Osteocyte (in vitro differentiated cells): ENCODE data around the gene PRRT1. TPM values are rescaled to one million over a fixed set of nuclear protein-coding genes. Genes with fewer than 3 reads are reported as not detected.
"Not testable (repeated sequence)": the region's sequence is repeated elsewhere in the genome, so short reads cannot be mapped to it uniquely, and the experiment has no call there.

Source experiments
- DNase-seq: peaks from one replicate; pipeline ENCODE4 v3.0.0; 2021; ENCODE audit warnings: mixed read lengths; ENCODE audit not compliant: unreplicated experiment; ENCODE audit errors: extremely low spot score
- H3K27ac Mint-ChIP-seq: one replicate; pipeline ENCODE4 v1.8.0; 2021; ENCODE audit warnings: mild to moderate bottlenecking, mixed read lengths; ENCODE audit not compliant: unreplicated experiment
- H3K27me3 Mint-ChIP-seq: one replicate; pipeline ENCODE4 v1.8.0; 2021; ENCODE audit warnings: mixed read lengths; ENCODE audit not compliant: unreplicated experiment
- H3K36me3 Mint-ChIP-seq: one replicate; pipeline ENCODE4 v1.8.0; 2021; ENCODE audit warnings: mixed read lengths; ENCODE audit not compliant: unreplicated experiment
- H3K4me1 Mint-ChIP-seq: one replicate; pipeline ENCODE4 v1.8.0; 2021; ENCODE audit warnings: mixed read lengths; ENCODE audit not compliant: unreplicated experiment
- H3K4me3 Mint-ChIP-seq: one replicate; pipeline ENCODE4 v1.8.0; 2021; ENCODE audit warnings: mild to moderate bottlenecking, moderate library complexity, mixed read lengths; ENCODE audit not compliant: unreplicated experiment
- H3K9me3 Mint-ChIP-seq: one replicate; pipeline ENCODE4 v1.8.0; 2021; ENCODE audit warnings: mixed read lengths; ENCODE audit not compliant: unreplicated experiment
- total RNA-seq: library from RNA; stranded (reverse); gene quantifications from 2 replicates; pipeline ENCODE4 v1.2.1, GENCODE V29; 2021
- TF ChIP-seq, protein P1 (sequence below): fragments of 200-600 bp; sonication (generic); IDR thresholded peaks from 2 replicates; pipeline ENCODE4 v1.5.0; 2021; ENCODE audit warnings: antibody characterized with exemption, mild to moderate bottlenecking, moderate library complexity

PRRT1 gene
- total RNA-seq, 1 donor from 2014 or later: 2.1 TPM

GRCh38 chr6:32187009-32187709 lies 35.4 kb upstream of the PRRT1 start:
- TF ChIP-seq, protein P1, sequence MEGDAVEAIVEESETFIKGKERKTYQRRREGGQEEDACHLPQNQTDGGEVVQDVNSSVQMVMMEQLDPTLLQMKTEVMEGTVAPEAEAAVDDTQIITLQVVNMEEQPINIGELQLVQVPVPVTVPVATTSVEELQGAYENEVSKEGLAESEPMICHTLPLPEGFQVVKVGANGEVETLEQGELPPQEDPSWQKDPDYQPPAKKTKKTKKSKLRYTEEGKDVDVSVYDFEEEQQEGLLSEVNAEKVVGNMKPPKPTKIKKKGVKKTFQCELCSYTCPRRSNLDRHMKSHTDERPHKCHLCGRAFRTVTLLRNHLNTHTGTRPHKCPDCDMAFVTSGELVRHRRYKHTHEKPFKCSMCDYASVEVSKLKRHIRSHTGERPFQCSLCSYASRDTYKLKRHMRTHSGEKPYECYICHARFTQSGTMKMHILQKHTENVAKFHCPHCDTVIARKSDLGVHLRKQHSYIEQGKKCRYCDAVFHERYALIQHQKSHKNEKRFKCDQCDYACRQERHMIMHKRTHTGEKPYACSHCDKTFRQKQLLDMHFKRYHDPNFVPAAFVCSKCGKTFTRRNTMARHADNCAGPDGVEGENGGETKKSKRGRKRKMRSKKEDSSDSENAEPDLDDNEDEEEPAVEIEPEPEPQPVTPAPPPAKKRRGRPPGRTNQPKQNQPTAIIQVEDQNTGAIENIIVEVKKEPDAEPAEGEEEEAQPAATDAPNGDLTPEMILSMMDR: no peak
- no peaks in the 10 kb centered on the region for H3K9me3 Mint-ChIP-seq
- peak overlapping the region; percentile 76 for H3K27ac Mint-ChIP-seq
- H3K27me3 Mint-ChIP-seq: no peaks in the 10 kb centered on the region
- H3K4me1 Mint-ChIP-seq: peaks cover 47% of the 10 kb centered on the region
- H3K36me3 Mint-ChIP-seq: peaks cover 19% of the 10 kb centered on the region
- no peak overlapping the region for H3K4me3 Mint-ChIP-seq
- no peak for DNase-seq

DNA sequence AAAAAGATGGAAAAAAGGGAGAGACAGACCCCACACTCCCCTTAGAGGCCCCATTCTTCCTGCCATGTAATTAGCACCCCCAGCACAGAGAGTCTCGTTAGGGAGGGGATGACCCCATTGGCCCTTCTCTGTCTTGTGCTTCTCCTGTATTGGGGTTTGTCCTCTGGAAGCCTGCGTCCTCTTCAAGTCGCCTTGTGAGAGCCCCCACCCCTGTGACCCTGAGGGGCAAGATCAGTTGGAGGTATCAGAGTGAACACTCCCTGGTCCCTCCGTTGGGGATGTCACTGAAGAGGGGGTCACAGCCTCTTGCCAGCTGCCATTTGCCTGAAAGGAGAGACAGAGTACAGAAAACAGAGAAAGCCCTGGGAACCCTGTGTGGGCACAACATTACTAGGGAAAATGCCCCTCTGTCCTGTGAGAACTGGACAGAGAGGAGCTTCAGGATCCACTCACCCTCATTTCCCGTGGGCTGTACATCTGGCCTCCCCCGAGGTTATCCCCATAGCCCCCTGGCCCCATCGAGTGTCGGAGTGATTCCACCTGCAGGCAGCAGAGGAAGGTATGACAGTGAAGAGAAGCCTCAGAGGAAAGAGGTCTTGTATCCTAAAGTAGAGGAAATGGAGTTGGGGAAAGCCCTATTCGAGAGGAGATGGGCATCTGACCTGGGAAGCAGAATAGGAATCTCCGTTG lies 34.6 kb upstream of the PRRT1 start:
- not testable (repeated sequence) for H3K27me3 Mint-ChIP-seq, DNase-seq, H3K9me3 Mint-ChIP-seq
- H3K27ac Mint-ChIP-seq: peak overlapping the region; percentile 76
- H3K4me1 Mint-ChIP-seq: peaks cover 40% of the 10 kb centered on the region
- H3K4me3 Mint-ChIP-seq: peak overlapping the region; percentile 26
- peaks cover 20% of the 10 kb centered on the region for H3K36me3 Mint-ChIP-seq

GRCh38 chr6:32185681-32186131 lies 34.0 kb upstream of the PRRT1 start:
- peak overlapping the region; percentile 26 for H3K4me3 Mint-ChIP-seq
- peaks cover 35% of the 10 kb centered on the region for H3K4me1 Mint-ChIP-seq
- not testable (repeated sequence) for DNase-seq, H3K27me3 Mint-ChIP-seq, H3K9me3 Mint-ChIP-seq
- peak overlapping the region; percentile 76 for H3K27ac Mint-ChIP-seq
- H3K36me3 Mint-ChIP-seq: peaks cover 26% of the 10 kb centered on the region

DNA sequence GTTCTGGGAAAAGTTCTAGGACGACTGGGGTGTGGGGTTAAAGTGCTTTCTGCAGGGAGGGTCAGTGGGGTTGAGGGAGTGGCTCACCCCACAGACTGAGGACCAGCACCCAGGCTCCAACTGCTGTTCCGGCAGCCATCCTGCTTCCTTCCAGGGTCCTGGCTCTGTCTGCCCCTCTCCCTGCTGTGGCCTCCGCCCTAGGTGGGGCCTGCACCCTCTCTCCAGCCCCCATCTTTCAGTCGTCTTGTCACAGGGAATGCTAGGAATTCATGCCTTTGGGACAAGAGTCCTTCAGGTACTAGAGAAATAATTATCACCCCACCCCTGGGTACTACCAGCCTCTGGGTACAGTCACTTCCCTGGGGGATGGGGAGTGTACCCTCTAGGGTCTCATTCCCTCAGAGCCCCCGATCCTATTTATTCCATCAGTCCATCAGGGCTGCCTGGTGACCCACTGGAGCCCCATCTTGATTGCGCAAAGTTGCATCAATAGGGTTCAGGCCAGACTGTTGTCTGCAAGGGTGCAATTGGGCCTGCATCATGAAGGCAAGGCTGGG lies 32.4 kb upstream of the PRRT1 start, which contains the start of gene AGER:
Gene AGER, minus strand, starts transcription at position 170 of the 557 bp plus-strand sequence. Its CDS starts 31 bp downstream, at position 139.
- H3K4me1 Mint-ChIP-seq: peaks cover 39% of the 10 kb centered on the region
- peaks cover 34% of the 10 kb centered on the region for H3K36me3 Mint-ChIP-seq

DNA sequence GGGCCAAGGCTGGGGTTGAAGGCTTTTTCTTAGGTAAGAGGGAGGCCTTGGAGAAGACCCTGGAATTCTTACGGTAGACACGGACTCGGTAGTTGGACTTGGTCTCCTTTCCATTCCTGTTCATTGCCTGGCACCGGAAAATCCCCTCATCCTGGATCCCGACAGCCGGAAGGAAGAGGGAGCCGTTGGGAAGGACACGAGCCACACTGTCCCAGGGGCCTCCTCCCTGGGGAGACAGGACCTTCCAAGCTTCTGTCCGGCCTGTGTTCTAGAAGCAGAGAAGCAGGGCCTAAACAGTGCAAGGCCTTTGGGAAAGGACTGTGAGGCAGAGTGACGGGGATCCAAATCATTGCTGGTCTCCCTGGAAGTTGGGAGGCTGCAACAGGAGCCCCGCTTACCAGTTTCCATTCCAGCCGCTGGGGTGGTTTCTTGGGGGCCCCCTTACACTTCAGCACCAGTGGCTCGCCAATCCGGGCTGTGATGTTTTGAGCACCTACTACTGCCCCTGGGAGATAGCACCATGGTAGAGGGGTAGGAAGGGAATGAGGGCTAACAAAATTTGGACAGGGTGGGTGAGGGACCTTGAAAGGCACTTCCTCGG lies 31.8 kb upstream of the PRRT1 start:
- DNase-seq: no peak
- no peaks in the 10 kb centered on the region for H3K27me3 Mint-ChIP-seq
- no peak overlapping the region for H3K27ac Mint-ChIP-seq
- H3K4me3 Mint-ChIP-seq: no peak overlapping the region
- TF ChIP-seq, protein P1: no peak
- no peaks in the 10 kb centered on the region for H3K9me3 Mint-ChIP-seq
- peaks cover 39% of the 10 kb centered on the region for H3K4me1 Mint-ChIP-seq
- peaks cover 36% of the 10 kb centered on the region for H3K36me3 Mint-ChIP-seq

More for the DNA sequence above, 32.4 kb upstream of the PRRT1 start, which contains the start of gene AGER:
- Mint-ChIP-seq H3K27ac (peak within 1 kb of the TSS; percentile 34), H3K9me3 (no peaks in the 10 kb centered on the region), H3K4me3 (no peak within 1 kb of the TSS), H3K27me3 (no peaks in the 10 kb centered on the region)
- TF ChIP-seq, protein P1: no peak
- DNase-seq: no peak
